H54 (cell line): Measurements from ENCODE around the gene CNOT10.
"Not testable (repeated sequence)": the region's sequence is repeated elsewhere in the genome, so short reads cannot be mapped to it uniquely, and the experiment has no call there.

ENCODE experiments used
- DNase-seq: peaks from one replicate; pipeline ENCODE4 v3.0.0; 2011; ENCODE audit warnings: low spot score, mixed read lengths; ENCODE audit not compliant: insufficient read length
- FAIRE-seq: peaks from 3 replicates; lab custom pipeline; 2011; peaks lifted over from hg19 to GRCh38; lab: Jason Lieb, UNC
- POLR2A ChIP-seq: IDR thresholded peaks from 2 replicates; pipeline ENCODE4 v1.6.1; 2011; ENCODE audit warnings: low read depth, mild to moderate bottlenecking, low read length

CNOT10 gene

GRCh38 chr3:32758375-32758753 lies 73.4 kb downstream of the CNOT10 start:
- FAIRE-seq (no peak), DNase-seq (no peak)
- TF ChIP-seq POLR2A, result no peak

- DNase-seq (no peak), FAIRE-seq (no peak)
- no peak for TF ChIP-seq POLR2A
Measured at GRCh38 chr3:32759342-32759741, 74.4 kb downstream of the CNOT10 start.

DNA sequence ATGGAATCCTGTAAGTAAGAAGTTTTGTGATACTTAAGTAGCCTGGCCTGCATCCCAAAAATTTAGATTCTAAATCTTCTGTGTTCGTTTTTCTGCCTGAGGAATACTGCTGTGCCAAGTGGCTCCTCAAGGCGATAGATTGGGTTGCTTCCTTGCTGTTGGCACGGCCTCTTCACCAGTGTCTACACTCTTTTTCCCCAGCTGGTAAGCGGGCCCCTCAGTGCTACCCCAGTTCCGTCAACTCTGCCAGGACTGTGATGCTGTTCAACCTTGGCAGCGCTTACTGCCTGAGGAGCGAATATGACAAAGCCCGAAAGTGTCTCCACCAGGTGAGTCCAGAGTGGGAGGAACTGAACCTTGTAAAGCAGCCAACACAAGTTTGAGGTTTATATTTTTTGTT lies 79.5 kb downstream of the CNOT10 start:
- DNase-seq (no peak), FAIRE-seq (no peak)
- no peak for TF ChIP-seq POLR2A

DNA sequence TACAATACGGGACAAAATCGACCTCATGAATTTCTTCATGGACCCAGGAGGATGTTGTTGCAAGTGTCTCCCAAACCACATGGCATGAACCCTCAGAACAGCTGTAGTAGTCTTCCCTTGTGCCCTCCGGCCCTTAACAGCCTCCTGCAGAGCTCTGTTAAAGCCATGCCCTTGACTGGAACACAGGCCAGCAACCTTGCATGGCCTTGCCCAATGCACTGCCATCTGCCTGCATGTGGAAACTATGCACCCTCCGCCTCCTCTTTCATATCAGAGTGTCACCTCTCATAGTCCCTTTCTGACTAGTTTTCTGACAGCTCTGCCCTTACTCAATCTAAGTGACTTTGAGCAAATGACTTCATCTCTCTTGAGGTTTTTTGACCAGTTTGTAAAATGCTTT lies 93.4 kb downstream of the CNOT10 start:
- FAIRE-seq (no peak), DNase-seq (no peak)

GRCh38 chr3:32780071-32780734 lies 95.2 kb downstream of the CNOT10 start:
- DNase-seq, result no peak
- no peak for FAIRE-seq
- no peak for TF ChIP-seq POLR2A

More for the DNA sequence above, 93.4 kb downstream of the CNOT10 start:
- no peak for TF ChIP-seq POLR2A

DNA sequence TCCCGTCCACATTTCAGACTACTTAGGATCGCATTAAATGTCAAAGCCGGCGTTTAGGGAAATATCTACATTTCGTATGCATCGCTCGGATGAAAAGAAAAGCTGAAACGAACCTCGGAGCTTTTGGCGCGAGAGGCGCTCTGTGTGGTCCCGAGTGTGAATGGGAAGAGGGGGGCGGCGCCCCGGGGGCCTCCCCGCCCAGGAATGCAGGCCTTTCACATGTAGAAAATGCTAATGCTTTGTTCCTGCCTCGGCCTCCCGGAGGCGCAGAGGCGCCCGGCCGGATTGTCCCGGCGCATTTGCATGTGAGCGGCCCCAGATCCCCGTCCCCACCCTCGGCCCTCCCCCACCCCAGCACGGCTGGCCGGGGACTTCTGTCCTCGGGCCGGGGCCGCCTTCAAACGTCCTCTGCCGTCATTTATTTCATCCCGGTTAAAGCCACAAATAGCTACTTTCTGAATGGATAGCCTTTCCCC lies 95.8 kb downstream of the CNOT10 start:
- DNase-seq (no peak), FAIRE-seq (no peak)
- TF ChIP-seq POLR2A, result no peak

- TF ChIP-seq POLR2A, result no peak
- FAIRE-seq, result no peak
- DNase-seq, result peak; percentile 89
Measured at GRCh38 chr3:32781211-32781968, 96.4 kb downstream of the CNOT10 start.

DNA sequence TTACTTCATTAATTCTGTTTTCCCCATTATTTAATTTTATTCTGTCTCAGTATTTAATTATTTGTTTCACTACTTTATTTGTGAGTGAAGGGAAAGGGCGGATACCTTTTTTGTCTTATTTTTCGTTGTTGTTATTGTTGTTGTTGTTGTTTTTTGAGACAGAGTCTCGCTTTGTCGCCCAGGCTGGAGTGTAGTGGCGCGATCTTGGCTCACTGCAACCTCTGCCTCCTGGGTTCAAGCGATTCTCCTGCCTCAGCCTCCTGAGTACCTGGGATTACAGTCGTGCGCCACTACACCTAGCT lies 96.9 kb downstream of the CNOT10 start:
- not testable (repeated sequence) for FAIRE-seq, DNase-seq

DNA sequence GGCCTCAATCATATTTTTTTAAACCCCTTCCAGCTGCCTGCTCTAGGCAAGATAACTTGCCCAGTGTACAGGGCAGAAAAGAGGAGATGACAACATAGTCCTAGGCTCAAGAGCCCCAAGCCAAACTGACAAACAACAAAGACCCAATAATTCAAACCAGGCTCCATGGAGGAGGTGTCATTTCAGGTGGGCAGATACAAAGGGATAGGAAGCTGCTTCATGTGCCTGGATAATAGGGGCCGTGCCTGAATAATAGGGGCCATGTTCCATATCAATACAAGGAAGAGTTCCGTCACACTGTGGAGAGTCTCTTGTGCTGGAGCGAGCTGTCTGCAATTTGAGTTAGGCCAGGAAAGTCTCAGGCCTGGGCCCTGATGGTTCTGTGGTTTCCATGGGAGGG lies 97.4 kb downstream of the CNOT10 start:
- DNase-seq, result no peak
- TF ChIP-seq POLR2A, result no peak

GRCh38 chr3:32791833-32792232 lies 106.8 kb downstream of the CNOT10 start:
- DNase-seq (no peak), FAIRE-seq (no peak)
- no peak for TF ChIP-seq POLR2A

More for the DNA sequence above, 97.4 kb downstream of the CNOT10 start:
- no peak for FAIRE-seq

DNA sequence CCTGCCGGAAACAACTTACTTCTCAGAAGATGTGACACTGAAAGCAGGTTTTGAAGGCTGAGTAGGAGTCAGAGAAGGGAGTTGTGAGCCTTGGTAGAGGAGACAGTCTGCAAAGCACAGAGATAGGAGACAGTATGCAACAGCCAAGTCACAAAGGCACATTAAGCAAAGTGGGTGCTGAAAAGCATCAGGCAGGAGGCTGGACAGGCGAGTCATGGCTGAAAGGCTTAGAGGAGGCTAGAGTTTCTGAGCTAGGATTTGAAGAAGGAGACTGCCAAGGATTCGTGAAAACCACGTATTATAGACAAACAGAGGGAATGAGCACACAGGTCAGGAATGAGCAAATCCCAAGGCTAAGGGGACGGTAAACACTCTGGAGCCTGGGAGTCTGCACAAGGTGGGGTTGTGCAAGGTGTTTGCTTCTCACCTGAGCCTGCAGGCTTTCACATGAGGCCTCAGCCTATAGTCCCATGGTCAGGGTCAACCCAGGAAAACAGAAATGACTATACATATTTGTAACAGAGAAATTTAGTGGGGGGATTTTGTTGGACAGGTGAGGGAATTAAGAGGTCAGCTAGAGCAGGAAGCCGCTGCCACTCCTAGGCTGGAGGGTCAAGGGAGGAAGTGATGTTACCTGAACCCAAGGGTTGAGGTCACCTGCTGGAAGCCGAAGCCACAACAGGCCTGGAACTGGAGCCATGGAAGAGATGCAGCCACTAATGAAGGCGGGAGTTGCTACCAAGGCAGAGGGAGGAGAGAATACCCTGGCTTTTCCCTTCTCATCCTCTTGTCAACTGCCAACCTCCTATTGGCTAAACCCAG lies 109.7 kb downstream of the CNOT10 start:
- DNase-seq, result no peak
- no peak for TF ChIP-seq POLR2A
- no peak for FAIRE-seq

- not testable (repeated sequence) for FAIRE-seq
Measured at GRCh38 chr3:32796384-32796950, 111.5 kb downstream of the CNOT10 start.

DNA sequence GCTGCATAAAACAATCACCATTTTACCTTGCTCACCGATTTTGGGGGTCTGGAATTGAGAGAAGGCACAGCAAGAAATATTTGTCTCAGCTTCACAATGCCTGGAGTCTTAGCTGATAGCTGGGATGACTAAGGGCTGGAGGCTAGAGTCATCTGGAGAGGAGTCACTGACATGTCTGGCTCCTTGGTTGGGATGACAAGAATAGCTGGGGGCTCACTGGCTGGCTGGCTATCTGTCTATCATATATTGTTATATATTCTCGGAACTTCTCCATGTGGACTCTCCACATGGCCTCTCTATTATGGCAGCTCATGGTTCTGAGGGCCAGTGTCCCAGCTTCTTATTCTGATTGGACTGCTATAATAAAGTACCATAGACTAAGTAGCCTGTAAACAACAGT lies 112.8 kb downstream of the CNOT10 start:
- FAIRE-seq (no peak), DNase-seq (no peak)
- no peak for TF ChIP-seq POLR2A

More at GRCh38 chr3:32796384-32796950, 111.5 kb downstream of the CNOT10 start:
- DNase-seq, result not testable (repeated sequence)

- FAIRE-seq, DNase-seq: not testable (repeated sequence)
Measured at GRCh38 chr3:32801440-32801839, 116.5 kb downstream of the CNOT10 start.
